RKO (cell line): ENCODE results near the gene DBNL.

Source experiments
- DNase-seq: peaks from one replicate; pipeline ENCODE4 v3.0.0-alpha.2; 2016; ENCODE audit warnings: low spot score

The DBNL gene

GRCh38 chr7:44100458-44101302 lies 56.2 kb downstream of the DBNL start:
- DNase-seq: no peak

GRCh38 chr7:44101303-44101965 lies 56.9 kb downstream of the DBNL start:
- DNase-seq: no peak

GRCh38 chr7:44101966-44102845 lies 57.7 kb downstream of the DBNL start:
- no peak for DNase-seq

GRCh38 chr7:44102846-44103565 lies 58.5 kb downstream of the DBNL start:
- DNase-seq: no peak

- DNase-seq: no peak
Observed at GRCh38 chr7:44103566-44103922, 59.0 kb downstream of the DBNL start.

GRCh38 chr7:44103923-44104859 lies 59.7 kb downstream of the DBNL start, which contains the start of gene AEBP1:
TSS of gene AEBP1 (plus strand) at chr7:44104345. CDS start at chr7:44104666, 321 bp downstream.
- no peak for DNase-seq

- no peak for DNase-seq
Observed at GRCh38 chr7:44104860-44105771, 60.6 kb downstream of the DBNL start.

GRCh38 chr7:44105832-44106231 lies 61.3 kb downstream of the DBNL start:
- DNase-seq: no peak

DNA sequence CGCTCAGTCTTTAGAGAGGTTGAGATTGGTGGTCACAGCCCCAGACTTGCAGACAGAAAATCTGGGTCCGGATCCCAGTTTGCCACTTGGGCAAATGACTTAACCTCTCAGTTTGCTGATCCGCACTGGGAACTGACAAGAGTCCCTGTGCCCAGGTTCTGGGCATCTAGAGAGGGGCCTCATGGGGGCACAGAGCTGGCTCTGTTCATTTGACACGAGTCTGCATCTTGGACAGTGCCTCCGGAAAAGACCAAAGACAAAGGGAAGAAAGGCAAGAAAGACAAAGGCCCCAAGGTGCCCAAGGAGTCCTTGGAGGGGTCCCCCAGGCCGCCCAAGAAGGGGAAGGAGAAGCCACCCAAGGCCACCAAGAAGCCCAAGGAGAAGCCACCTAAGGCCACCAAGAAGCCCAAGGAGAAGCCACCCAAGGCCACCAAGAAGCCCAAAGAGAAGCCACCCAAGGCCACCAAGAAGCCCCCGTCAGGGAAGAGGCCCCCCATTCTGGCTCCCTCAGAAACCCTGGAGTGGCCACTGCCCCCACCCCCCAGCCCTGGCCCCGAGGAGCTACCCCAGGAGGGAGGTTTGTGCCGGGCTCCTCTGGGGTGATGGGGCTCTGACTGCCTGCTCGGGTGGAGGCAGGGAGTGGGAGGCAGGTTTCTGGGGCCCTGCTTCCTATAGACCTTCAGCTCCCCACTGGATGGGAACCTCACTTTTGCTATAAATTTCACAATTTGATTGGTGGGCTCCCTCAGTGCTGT lies 62.0 kb downstream of the DBNL start:
- DNase-seq: no peak

DNA sequence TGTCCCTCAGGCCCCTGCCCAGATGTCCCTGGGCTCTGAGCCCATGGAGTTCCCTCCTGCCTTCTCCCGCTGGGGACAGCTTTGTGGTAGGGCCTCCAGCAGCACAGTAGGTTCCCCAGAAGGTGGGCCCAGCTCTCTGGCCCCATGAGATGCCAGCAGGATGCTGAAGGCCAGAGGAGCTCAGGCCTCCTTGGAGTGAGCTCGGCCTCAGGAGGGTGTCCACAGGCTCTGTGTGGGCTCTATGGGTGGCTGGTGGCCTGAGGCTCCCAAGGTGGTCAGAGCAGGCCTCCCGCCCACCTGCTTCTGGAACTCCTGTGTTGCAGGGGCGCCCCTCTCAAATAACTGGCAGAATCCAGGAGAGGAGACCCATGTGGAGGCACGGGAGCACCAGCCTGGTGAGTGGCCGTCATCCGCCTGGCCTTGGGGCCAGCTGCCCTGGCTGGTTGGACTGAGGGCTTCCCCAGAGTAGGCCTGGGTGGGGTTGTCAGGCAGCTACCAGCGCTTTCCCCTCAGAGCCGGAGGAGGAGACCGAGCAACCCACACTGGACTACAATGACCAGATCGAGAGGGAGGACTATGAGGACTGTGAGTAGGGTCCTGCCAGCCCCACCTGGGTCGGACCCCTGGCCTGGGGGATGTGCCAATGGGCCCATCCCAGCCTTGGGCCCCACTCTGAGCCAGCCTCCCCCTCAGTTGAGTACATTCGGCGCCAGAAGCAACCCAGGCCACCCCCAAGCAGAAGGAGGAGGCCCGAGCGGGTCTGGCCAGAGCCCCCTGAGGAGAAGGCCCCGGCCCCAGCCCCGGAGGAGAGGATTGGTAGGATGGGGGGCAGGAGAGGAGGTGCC lies 62.8 kb downstream of the DBNL start:
- no peak for DNase-seq

DNA sequence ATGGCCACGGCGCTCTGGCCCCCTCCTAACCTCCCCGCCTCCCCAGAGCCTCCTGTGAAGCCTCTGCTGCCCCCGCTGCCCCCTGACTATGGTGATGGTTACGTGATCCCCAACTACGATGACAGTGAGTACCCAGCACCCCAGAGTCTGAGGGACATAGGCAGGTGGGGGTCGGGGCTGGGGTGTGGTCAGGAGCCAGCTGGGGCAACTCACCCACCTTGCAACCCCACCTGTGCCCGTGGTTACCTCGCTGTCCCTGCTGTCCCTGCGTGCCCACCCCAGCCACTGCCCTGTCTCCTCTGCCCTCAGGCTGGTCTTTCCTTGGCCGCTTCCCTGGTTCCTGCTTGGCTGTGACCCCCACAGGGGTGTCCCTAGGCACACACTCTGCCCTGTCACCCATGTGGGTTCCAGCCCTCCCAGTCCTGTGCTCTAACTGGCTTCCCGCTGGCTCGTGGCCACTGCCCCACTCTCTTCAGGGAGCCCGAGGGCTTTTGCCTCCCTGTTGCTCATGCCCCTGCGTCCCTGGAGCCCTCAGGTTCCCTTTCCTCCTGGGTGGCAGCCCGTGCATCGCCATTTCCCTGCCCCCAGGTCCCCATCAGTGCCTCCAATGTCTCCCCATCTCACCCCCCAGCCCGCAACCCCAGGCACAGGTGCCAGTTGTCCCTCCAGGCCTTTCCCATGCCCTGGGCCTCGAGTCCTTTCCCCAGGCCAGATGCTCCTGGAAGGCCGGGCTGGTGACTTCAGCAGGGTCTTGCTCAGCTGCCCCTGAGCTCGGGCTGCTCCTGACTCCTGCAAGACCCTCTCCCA lies 63.7 kb downstream of the DBNL start:
- DNase-seq: no peak

- DNase-seq: no peak
Observed at GRCh38 chr7:44108768-44109750, 64.6 kb downstream of the DBNL start.

- no peak for DNase-seq
Observed at GRCh38 chr7:44109991-44110390, 65.5 kb downstream of the DBNL start.

DNA sequence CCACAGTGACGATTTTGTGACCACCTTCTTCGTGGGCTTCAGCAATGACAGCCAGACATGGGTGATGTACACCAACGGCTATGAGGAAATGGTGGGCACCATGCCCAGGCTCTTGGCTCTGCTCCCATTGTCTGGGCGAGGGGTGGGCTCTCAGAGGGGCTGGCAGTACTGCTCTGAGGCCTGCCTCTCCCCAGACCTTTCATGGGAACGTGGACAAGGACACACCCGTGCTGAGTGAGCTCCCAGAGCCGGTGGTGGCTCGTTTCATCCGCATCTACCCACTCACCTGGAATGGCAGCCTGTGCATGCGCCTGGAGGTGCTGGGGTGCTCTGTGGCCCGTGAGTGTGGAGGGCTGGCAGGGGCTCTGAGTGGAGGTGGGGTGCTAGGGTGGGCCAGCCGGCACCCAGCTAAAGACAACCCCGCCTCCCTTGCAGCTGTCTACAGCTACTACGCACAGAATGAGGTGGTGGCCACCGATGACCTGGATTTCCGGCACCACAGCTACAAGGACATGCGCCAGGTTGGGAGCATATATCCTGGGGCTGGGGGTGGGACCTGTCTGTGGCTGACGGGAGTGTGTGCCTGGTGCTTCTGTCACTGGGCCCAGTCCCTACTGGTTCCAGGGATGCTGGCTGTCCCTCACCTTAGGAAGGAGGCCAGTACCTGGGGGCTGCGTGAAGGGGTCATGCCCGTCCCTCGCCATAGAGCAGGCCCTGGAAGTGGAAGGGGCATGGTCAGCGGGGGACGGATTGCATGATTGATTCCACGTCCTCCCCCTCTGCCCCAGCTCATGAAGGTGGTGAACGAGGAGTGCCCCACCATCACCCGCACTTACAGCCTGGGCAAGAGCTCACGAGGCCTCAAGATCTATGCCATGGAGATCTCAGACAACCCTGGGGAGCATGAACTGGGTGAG lies 66.5 kb downstream of the DBNL start:
- no peak for DNase-seq
